SHP77 treated with DMSO at 0.1 percent for 48 hours (cell line): Measurements from ENCODE around the gene HAUS5.
"Not testable (repeated sequence)": the region's sequence is repeated elsewhere in the genome, so short reads cannot be mapped to it uniquely, and the experiment has no call there.

Experiments used
- DNase-seq: peaks from one replicate; lab custom pipeline; 2025; lab: John Stamatoyannopoulos, UW

Gene HAUS5

DNA sequence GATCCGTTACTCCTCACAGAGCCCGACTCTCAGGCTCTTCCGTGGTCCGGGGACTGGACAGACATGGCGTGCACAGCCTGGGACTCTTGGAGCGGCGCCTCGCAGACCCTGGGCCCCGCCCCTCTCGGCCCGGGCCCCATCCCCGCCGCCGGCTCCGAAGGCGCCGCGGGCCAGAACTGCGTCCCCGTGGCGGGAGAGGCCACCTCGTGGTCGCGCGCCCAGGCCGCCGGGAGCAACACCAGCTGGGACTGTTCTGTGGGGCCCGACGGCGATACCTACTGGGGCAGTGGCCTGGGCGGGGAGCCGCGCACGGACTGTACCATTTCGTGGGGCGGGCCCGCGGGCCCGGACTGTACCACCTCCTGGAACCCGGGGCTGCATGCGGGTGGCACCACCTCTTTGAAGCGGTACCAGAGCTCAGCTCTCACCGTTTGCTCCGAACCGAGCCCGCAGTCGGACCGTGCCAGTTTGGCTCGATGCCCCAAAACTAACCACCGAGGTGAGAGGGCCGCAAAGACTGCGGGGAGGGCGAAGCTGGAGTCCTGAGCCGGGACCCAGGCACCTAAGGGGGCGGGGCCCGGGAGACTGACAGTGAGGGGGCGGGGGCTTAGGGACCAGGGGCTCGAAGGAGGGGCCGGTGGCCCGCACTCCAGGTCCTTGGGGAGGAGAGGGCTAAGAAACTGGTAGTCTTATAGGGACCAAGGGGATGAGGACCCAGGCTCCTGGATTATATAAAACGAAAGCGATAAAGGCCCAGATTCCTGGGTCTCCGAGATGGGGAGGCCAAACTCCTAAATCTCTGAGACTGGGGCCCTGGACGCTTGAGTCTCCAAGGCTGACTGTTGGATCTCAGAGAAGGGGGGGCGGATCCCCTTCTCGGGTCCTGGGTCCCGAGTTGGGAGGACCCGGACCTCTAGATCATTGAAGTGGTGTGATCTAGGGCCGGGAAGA, 31.0 kb downstream of the HAUS5 start:
- DNase-seq = peak; percentile 33

DNA sequence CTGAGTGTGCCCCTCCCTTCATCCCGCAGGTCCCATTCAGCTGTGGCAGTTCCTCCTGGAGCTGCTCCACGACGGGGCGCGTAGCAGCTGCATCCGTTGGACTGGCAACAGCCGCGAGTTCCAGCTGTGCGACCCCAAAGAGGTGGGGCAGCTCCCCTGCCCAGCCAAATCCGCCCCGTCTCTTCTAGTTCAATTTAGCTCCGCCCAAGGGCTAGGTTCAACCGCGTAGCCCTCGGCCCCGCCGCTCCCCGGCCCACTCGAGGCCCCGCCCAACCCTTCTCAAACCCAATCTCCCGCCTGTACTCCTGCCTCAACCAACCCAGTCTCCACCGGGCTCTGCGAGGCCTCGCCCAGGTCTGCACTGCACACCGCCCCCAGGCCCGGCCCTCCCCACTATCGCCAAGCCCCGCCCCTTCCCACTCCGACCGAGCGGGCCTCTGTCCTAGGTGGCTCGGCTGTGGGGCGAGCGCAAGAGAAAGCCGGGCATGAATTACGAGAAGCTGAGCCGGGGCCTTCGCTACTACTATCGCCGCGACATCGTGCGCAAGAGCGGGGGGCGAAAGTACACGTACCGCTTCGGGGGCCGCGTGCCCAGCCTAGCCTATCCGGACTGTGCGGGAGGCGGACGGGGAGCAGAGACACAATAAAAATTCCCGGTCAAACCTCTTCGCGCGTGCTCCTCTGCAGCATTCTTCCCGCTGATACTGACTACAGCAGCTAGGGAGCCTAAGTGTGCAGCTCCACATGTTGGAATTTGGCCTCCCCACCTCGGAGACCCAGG, 31.9 kb downstream of the HAUS5 start:
- peak; percentile 85 for DNase-seq

GRCh38 chr19:35644987-35645679, 32.6 kb downstream of the HAUS5 start:
- peak; percentile 28 for DNase-seq

- DNase-seq = no peak
Measured at GRCh38 chr19:35645680-35646511, 33.4 kb downstream of the HAUS5 start.

GRCh38 chr19:35648017-35648961, 35.8 kb downstream of the HAUS5 start, which contains the start of gene COX6B1:
Gene COX6B1, plus strand, starts transcription at chr19:35648323. Its CDS starts 2,921 bp downstream, at chr19:35651244.
- DNase-seq = peak; percentile 98

- DNase-seq = no peak
Measured at GRCh38 chr19:35650581-35650980, 38.0 kb downstream of the HAUS5 start.

DNA sequence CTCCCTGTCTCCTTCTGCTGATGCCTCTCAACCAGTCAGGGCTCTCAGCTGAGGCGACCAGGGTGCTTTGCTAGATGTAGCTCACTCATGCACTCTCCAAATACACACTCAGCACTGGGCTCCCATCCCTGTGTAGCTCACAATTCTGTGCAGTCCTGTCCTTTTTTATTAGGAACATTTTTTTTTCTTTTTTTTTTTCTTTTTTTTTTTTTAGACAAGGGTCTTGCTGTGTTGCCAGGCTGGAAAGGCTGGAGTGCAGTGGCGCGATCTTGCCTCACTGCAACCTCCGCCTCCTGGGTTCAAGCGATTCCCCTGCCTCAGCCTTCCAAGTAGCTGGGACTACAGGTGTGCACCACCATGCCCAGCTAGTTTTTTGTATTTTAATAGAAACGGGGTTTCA, 42.3 kb downstream of the HAUS5 start:
- not testable (repeated sequence) for DNase-seq

DNA sequence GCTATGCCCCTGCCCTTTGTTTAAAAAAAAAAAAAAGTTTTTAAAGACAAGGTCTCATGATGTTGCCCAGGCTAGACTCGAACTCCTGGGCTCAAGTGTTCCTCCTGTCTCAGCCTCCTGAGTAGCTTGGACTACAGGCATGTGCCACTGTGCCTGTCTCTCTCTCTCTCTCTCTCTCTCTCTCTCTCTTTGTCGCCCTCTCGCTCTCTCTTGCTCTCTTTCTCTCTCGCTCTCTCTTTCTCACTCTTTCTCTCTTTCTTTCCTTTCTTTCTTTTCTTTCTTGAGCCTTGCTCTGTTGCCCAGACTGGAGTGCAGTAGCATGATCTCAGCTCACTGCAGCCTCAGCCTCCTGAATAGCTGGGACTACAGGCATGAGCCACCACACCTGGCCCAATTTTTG, 43.1 kb downstream of the HAUS5 start:
- no peak for DNase-seq

DNA sequence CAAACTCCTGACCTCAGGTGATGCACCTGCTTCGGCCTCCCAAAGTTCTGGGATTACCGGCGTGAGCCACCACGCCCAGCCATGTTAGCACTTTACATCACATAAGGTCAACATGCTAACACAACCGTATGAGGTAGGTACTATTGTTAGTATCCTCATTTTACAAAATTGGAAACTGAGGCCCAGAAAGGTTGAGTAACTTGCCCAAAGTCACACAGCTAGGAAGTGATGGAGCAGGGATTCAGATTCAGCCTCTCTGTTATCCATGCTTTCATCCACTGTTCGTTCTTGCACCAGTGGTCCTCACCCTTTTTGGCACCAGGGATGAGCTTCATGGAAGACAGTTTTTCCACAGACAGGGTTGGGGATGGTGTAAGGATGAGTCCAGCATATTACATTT, 44.2 kb downstream of the HAUS5 start:
- no peak for DNase-seq

DNA sequence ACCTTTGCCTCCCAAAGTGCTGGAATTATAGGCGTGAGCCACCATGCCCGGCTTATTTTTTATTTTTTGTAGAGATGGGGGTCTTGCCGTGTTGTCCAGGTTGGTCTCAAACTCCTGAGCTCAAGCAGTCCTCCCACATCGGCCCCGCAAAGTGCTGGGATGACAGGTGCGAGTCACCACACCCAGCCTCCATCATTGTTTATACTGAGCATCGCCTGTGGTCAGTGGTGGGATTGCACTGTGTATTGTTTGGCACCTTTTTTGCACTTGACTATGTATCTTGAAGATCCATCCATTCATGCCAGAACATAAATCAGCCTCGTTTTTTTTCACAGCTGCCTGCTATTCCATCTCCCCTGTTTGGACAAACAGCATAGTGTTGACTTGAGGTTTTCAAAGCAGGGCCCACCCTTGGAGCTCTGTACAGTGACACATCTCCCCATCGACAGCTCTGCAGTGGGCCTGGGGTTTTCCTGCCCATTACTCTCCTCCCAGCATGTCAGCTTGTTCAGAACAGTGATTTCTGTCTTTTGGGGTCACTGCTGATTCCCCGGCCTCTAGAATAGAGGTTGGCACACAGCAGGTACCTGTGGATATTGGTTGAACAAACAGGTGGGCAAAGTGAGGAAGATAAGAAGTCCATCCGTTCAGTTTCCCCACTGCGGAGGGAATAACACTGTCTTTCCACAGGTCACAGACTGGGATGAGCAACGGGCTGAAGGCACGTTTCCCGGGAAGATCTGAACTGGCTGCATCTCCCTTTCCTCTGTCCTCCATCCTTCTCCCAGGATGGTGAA, 45.6 kb downstream of the HAUS5 start:
- DNase-seq = no peak

- no peak for DNase-seq
Measured at GRCh38 chr19:35661995-35662340, 49.4 kb downstream of the HAUS5 start.

DNA sequence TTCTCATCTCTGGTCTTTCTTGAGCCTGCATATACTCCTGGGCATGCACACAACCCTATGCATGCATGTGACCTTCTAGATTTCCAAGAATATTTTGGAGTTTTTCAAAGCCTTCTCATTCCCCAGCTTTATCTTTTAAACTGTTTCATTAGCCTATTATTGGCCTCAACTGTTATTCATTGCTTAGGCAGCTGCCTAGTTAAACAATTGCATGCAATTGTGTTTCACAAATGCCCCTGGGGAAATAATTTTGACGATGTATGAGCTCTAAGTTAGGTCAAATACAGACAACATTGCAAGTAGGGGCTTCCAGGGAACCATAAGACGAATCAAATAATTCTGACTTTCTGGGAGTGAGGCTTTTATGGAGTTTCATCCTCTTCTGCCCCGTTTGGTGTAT, 51.4 kb downstream of the HAUS5 start:
- no peak for DNase-seq

- no peak for DNase-seq
Measured at GRCh38 chr19:35665157-35665556, 52.6 kb downstream of the HAUS5 start.

GRCh38 chr19:35665604-35666003, 53.1 kb downstream of the HAUS5 start:
- no peak for DNase-seq

GRCh38 chr19:35666251-35666913, 53.8 kb downstream of the HAUS5 start, which contains the start of gene UPK1A:
Gene UPK1A, plus strand, starts transcription at chr19:35666517. Its CDS starts 296 bp downstream, at chr19:35666813.
- no peak for DNase-seq

DNA sequence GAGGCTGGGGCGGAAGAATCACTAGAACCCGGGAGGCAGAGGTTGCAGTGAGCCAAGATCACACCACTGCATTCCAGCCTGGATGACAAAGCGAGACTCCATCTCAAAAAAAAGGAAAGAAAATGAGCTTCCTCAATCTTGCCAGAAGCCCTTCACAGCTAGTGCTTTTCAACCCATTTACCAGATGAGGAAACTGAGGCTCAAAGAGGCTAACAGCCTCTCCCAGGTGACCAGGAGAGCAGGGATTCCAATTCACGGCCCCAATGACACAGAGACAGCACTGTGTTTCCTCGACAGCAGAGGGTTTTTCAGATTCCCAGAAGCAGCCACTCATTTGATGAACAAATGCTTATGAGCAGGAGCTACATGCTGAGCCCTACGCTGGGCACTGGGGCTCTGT, 57.0 kb downstream of the HAUS5 start:
- DNase-seq = no peak

GRCh38 chr19:35669974-35670373, 57.4 kb downstream of the HAUS5 start:
- no peak for DNase-seq

- DNase-seq = no peak
Measured at GRCh38 chr19:35670686-35671085, 58.2 kb downstream of the HAUS5 start.

- DNase-seq = no peak
Measured at GRCh38 chr19:35671818-35672217, 59.3 kb downstream of the HAUS5 start.
